Heart left ventricle (tissue), 16 donors: ENCODE results near the gene RXRA. TPM values are rescaled to one million over a fixed set of nuclear protein-coding genes. Genes with fewer than 3 reads are reported as not detected.
A peak's percentile ranks its signal among the peaks of the same experiment; 100 is the strongest.

ENCODE experiments used
- ATAC-seq, 4 donors: fragments of 200-7000 bp; cut with Tn5 transposase; one replicate each; pipeline ENCODE4 v1.9.1; 2020 to 2022; ENCODE audit warnings: moderate library complexity in 4 of 4, mild to moderate bottlenecking in 3 of 4, moderate number of reproducible peaks in 1 of 4
- DNase-seq, 5 donors: peaks; one replicate each; pipeline ENCODE4 v3.0.0-alpha.2; 2020
- H3K27ac ChIP-seq, 12 donors: fragments of 200-600 bp; sonication (generic) in 4 of 12; one replicate each; pipeline versions ENCODE4 v1.5.0 to v1.8.0; 2016 to 2022; ENCODE audit warnings: mild to moderate bottlenecking in 2 of 12
- H3K27me3 ChIP-seq, 9 donors: fragments of 200-600 bp; sonication (generic) in 2 of 9; one replicate each; pipeline versions ENCODE4 v1.5.1 to v1.8.0; 2016 to 2022; ENCODE audit warnings: mild to moderate bottlenecking in 3 of 9
- H3K36me3 ChIP-seq, 9 donors: fragments of 200-600 bp; sonication (generic) in 2 of 9; one replicate each; pipeline versions ENCODE4 v1.5.0 to v1.8.0; 2018 to 2022; ENCODE audit warnings: mild to moderate bottlenecking in 2 of 9
- H3K4me1 ChIP-seq, 12 donors: fragments of 200-600 bp; sonication (generic) in 4 of 12; one replicate each; pipeline versions ENCODE4 v1.5.0 to v1.8.0; 2016 to 2022; ENCODE audit warnings: mild to moderate bottlenecking in 3 of 12
- H3K4me3 ChIP-seq, 12 donors: fragments of 200-600 bp; sonication (generic) in 4 of 12; one replicate each; pipeline versions ENCODE4 v1.5.0 to v1.8.0; 2017 to 2022; ENCODE audit warnings: mild to moderate bottlenecking in 9 of 12, moderate library complexity in 4 of 12
- H3K9me3 ChIP-seq, 12 donors: fragments of 200-600 bp; sonication (generic) in 4 of 12; one replicate each; pipeline versions ENCODE4 v1.5.0 to v1.8.0; 2016 to 2022; ENCODE audit warnings: mild to moderate bottlenecking in 1 of 12
- CTCF ChIP-seq, 12 donors: fragments of 200-600 bp; sonication (generic) in 4 of 12; IDR thresholded peaks; one replicate each; pipeline versions ENCODE4 v1.5.0 to v1.8.0; 2018 to 2022; ENCODE audit warnings: antibody characterized with exemption in 12 of 12, mild to moderate bottlenecking in 5 of 12
- POLR2A ChIP-seq, 2 donors: fragments of 450-650 bp; IDR thresholded peaks; one replicate each; pipeline ENCODE4 v1.6.1; 2017; ENCODE audit warnings: antibody characterized with exemption in 2 of 2, mild to moderate bottlenecking in 2 of 2, moderate library complexity in 2 of 2
- WGBS, 4 donors: extraction: QIAGEN DNeasy Blood & Tissue Kit in 2 of 4; methylation state at CpG; one replicate each; pipeline versions ENCODE4 v1.1.5 to v1.1.7; 2013 to 2018; 5-methylcytosine and 5-hydroxymethylcytosine counted together
- intact Hi-C, 10 donors: fragments of 100-400 bp; cut with DNase I; formaldehyde crosslinking; loops; one replicate each; pipeline versions ENCODE4 v1.11.1 to v1.14.2; 2022
- polyA plus RNA-seq, 2 donors: library from polyadenylated mRNA; stranded (reverse); fragments of 200-250 nt; gene quantifications; one replicate each; pipeline ENCODE4 v1.2.3, GENCODE V29; 2013
- total RNA-seq, 9 donors: library from RNA; depleted of rRNA in 2 of 9; stranded (reverse); fragments of >200 nt in 2 of 9; fragmentation: NEBNext Ultra II Directional in 3 of 9; extraction: Animal tissue kit (Norgen Biotek cat#: 25700) in 3 of 9; gene quantifications; one replicate each; pipeline versions ENCODE4 v1.1.0 to v1.2.4, GENCODE V29; 2016 to 2023
- donor health status: ischemic (EF 13 %, LVEDD 7.1; RV severe dilation, severe dysfunction).
- donor health status: healthy with polysubstance abuse.
- donor health status: DM: no; HTN: yes; CAD: no.
- donor health status: DM: no; HTN: no; CAD: no.
- donor health status: ischemic (EF 25% LVEDD 6.9; RV normal size, moderate dysfunction).
- donor health status: ischemic (EF 25% LVEDD 5.7; RV mildly dilated, moderate dysfunction).
- donor health status: healthy.
- donor health status: DM: yes; HTN: yes; CAD: no.
- donor health status: ischemic (EF 35%, LVEDD 5.7; RV mildly dilated, moderate dysfunction).
- donor health status: nonischemic (EF 11% LVEDD 7.7; RV severe dilation, severe dysfunction).
- donor health status: DM: yes; HTN: yes; CAD: no.
- donor health status: PGD.
- donor health status: ischemic (EF 29% LVEDD 5.4; RV normal size, mild dysfunction).
- donor health status: nonischemic (EF 23%, LVEDD 6.1; RV moderate dilation, normal function).

RXRA gene
- total and polyA plus RNA-seq, 11 donors, result 45.5 to 87.9 (median 54.9) TPM

DNA sequence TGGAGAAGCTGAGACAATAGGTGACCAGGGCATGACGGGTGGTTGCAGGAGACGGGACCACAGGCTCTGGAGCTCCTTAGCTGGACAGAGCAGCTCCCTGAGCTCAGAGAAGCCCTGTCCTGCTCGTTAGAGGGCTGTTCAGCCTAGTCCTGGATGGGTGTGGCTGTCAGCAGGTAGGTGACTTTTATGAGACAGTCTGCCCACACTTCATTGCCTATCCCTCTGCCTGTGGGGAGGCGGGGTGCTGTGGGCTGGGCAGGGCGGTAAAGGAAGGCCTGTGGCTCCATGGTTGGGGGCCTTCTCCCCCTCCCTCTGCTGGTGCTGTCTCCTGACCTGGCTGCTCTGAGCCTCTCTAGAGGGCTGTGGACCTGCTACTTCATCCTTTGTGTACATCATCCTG, 134.6 kb downstream of the RXRA start:
- Histone ChIP-seq H3K9me3 (peaks cover 0 to 9% (median 4%) of the 10 kb centered on the region in 12 donors), H3K4me3 (no peak overlapping the region), H3K27ac (no peak overlapping the region), H3K36me3 (no peaks in the 10 kb centered on the region), H3K4me1 (peaks cover 3 to 26% (median 14%) of the 10 kb centered on the region in 12 donors), H3K27me3 (peaks cover 0 to 5% (median 0%) of the 10 kb centered on the region in 9 donors)
- no peak for TF ChIP-seq CTCF (IDR thresholded peaks at IDR 0.05)
- no peak for TF ChIP-seq POLR2A (IDR thresholded peaks at IDR 0.05)
- intact Hi-C loops, result no loop called here
- 76 to 89% (median 87%) methylated on average over 5 of the region's 5 CpGs for WGBS, 4 donors
- ATAC-seq (no peak), DNase-seq (peak in 1 of 5 donors; percentile 7)

DNA sequence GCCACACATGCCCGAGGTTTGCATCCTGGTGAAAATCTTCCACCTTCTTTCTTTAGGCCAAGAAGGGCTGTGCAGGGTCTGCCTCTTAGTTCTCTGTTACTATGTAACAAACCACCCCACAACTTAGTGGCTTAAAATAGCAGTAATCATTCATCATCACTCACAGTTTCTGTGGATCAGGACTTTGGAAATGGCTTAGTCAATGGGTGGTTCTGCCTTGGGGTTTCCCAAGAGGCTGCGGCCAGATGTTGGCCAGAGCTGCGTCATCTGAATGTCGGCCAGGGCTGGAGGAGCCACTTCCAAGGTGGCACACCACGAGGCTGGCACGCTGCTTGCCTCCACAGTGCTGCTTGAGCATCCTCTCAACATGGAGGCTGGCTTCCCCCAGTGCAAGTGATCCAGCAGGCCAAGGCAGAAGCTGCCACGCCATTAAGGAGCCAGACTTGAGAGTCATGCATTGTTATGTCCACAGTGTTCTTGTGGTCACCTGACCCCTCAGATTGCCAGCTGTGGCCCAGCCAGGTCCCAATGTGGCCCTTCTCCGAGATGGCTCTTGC, 135.2 kb downstream of the RXRA start:
- whole genome bisulfite sequencing, 4 donors, result 91 to 96% (median 94%) methylated on average over 7 to 8 of the region's 8 CpGs
- intact Hi-C loops, result no loop called here
- Histone ChIP-seq H3K27ac (no peak overlapping the region), H3K4me3 (no peak overlapping the region), H3K4me1 (peaks cover 3 to 20% (median 9%) of the 10 kb centered on the region in 12 donors), H3K36me3 (no peaks in the 10 kb centered on the region), H3K9me3 (peaks cover 0 to 9% (median 4%) of the 10 kb centered on the region in 12 donors), H3K27me3 (peaks cover 0 to 5% (median 0%) of the 10 kb centered on the region in 9 donors)
- ATAC-seq (no peak), DNase-seq (peak in 1 of 5 donors; percentile 51)
- no peak for TF ChIP-seq POLR2A (IDR thresholded peaks at IDR 0.05)
- TF ChIP-seq CTCF (IDR thresholded peaks at IDR 0.05), result no peak

DNA sequence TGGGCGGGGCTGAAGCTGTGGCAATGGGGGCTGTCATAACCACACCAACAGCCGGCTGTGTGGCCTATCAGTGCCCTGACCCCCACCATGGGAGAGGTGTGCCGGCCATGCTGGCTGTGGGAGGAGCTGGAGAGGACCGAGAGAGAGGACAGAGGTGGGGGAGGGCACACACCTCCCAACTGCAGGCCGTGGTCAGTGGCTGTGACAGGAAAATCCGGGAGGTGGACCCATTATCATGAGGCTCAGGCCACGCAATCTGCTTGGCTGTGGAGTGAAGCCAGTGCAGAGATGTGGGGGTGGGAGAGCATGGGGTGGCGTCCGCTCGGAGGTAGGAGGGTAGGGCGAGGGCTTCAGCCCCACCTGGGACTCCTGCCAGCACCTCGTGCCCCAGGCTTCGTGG, 136.1 kb downstream of the RXRA start:
- Histone ChIP-seq H3K27me3 (peaks cover 0 to 5% (median 0%) of the 10 kb centered on the region in 9 donors), H3K27ac (no peak overlapping the region), H3K36me3 (no peaks in the 10 kb centered on the region), H3K4me3 (no peak overlapping the region), H3K4me1 (peaks cover 0 to 13% (median 4%) of the 10 kb centered on the region in 12 donors), H3K9me3 (peaks cover 0 to 9% (median 4%) of the 10 kb centered on the region in 12 donors)
- DNase-seq (peak in 1 of 5 donors; percentile 55), ATAC-seq (no peak)
- no peak for TF ChIP-seq CTCF (IDR thresholded peaks at IDR 0.05)
- no peak for TF ChIP-seq POLR2A (IDR thresholded peaks at IDR 0.05)
- 60 to 78% (median 71%) methylated on average over 13 of the region's 13 CpGs for WGBS, 4 donors
- intact Hi-C loops, result no loop called here

- H3K4me3 ChIP-seq, result no peak overlapping the region
- DNase-seq (no peak), ATAC-seq (no peak)
- peaks cover 0 to 9% (median 4%) of the 10 kb centered on the region in 12 donors for H3K9me3 ChIP-seq
- 82 to 94% (median 86%) methylated on average over 7 of the region's 7 CpGs for WGBS, 4 donors
- no peak overlapping the region for H3K27ac ChIP-seq
- peaks cover 0 to 11% (median under 1%) of the 10 kb centered on the region in 12 donors for H3K4me1 ChIP-seq
- H3K27me3 ChIP-seq, result peaks cover 0 to 5% (median 0%) of the 10 kb centered on the region in 9 donors
- intact Hi-C loops, result no loop called here
- TF ChIP-seq CTCF (IDR thresholded peaks at IDR 0.05), result no peak
- TF ChIP-seq POLR2A (IDR thresholded peaks at IDR 0.05), result no peak
- no peaks in the 10 kb centered on the region for H3K36me3 ChIP-seq
These were observed 137.0 kb downstream of the RXRA start for GRCh38 chr9:134463280-134463679.
